ENCODE measurements around the gene HMGN5. TPM values are rescaled to one million over a fixed set of nuclear protein-coding genes. Genes with fewer than 3 reads are reported as not detected.

Gene HMGN5
- total and polyA plus RNA-seq, 2 of the 4 experiments (the other 2 are of a cell fraction) = 0.72 to 3.4 TPM

DNA sequence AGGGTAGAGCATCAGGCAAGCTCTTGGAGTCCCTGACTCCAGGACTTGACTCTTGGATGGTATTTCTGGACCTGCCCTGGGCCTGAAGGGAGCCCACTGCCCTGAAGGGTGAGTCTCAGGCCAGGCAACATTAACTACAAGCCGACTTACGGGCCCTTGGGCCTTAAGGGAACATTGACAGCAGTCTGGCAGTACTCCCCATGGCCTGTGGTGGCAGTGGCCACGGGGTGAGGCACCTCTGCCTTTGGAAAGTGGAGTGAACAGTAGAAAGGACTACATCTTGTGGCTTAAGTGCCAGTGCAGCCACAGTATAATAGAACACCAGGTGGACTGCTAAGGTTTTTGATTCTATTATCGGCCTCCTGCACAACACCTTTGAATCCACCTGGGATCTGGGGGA is 36.5 kb upstream of the HMGN5 start:
- Histone ChIP-seq H3K14ac (replicated peaks; ENCODE audit: low read depth, low read length) (no peak overlapping the region), H2AK5ac (ENCODE audit: low read depth, low read length) (no peak overlapping the region), H3K9me3 (ENCODE audit: control insufficient read depth, insufficient read depth, low read length) (peaks cover 9% of the 10 kb centered on the region), H2AK9ac (replicated peaks; ENCODE audit: low read depth, low read length, poor library complexity) (no peak overlapping the region), H4K5ac (ENCODE audit: low read depth, low read length) (no peak overlapping the region), H3K9me1 (ENCODE audit: insufficient read depth, low read length) (no peaks in the 10 kb centered on the region), H4K91ac (ENCODE audit: insufficient read depth, low read depth, low read length) (no peak overlapping the region), H2AFZ (replicated peaks; ENCODE audit: low read length, poor library complexity) (no peak overlapping the region), H2BK120ac (ENCODE audit: low read depth, low read length) (no peak overlapping the region), H3K79me1 (ENCODE audit: low read depth in 1 of 2, low read length in 2 of 2) (no peaks in the 10 kb centered on the region), H2BK20ac (ENCODE audit: low read depth, low read length) (no peak overlapping the region), H3K56ac (ENCODE audit: extremely low read depth, insufficient read depth, low read length) (no peak overlapping the region), H3K36me3 (ENCODE audit: control insufficient read depth, insufficient read depth, low read length) (peaks cover 1% of the 10 kb centered on the region; the same call in 1 of the 2 replicates), H3K27ac (ENCODE audit: insufficient read depth, low read length) (no peak overlapping the region), H3K9ac (ENCODE audit: low read depth, low read length) (no peak overlapping the region), H3K27me3 (ENCODE audit: control insufficient read depth, insufficient read depth, low read length) (no peaks in the 10 kb centered on the region), H3K4me2 (ENCODE audit: low read depth, low read length) (no peak overlapping the region), H3K4me3 (ENCODE audit: insufficient read depth, low read depth, low read length) (no peak overlapping the region), H3K18ac (ENCODE audit: low read depth, low read length) (no peak overlapping the region), H3K4ac (ENCODE audit: low read depth, low read length) (no peak overlapping the region), H4K8ac (ENCODE audit: low read depth in 2 of 2, low read length in 2 of 2) (no peak overlapping the region), H4K20me1 (ENCODE audit: insufficient read depth, low read length) (no peaks in the 10 kb centered on the region), H3K23ac (ENCODE audit: low read depth, low read length) (no peak overlapping the region), H2BK15ac (ENCODE audit: low read depth, low read length) (no peak overlapping the region), H2BK5ac (ENCODE audit: low read depth, low read length, poor library complexity, severe bottlenecking) (no peak overlapping the region), H3K4me1 (ENCODE audit: control insufficient read depth, insufficient read depth, low read length) (no peaks in the 10 kb centered on the region)
- dilution Hi-C loops (cut with HindIII; ENCODE audit: low sequenced_read_pairs, unreplicated experiment) = no loop called here
- CTCF ChIA-PET = no interaction called here
- WGBS, 2 experiments (ENCODE audit: extremely low coverage in 2 of 2, insufficient read length in 1 of 2) = no CpG with 5 or more reads among the region's 4 CpGs
- BruUV-seq (replicated peaks) = no TSS peak
- intact Hi-C loops (cut with micrococcal nuclease) = no loop called here
- TF ChIP-seq RFX5 (IDR thresholded peaks at IDR 0.05; ENCODE audit: low read depth, low read length) = no peak
- TF ChIP-seq CEBPB (IDR thresholded peaks at IDR 0.05; ENCODE audit: low read depth, low read length) = no peak
- TF ChIP-seq NFE2L2 (IDR thresholded peaks at IDR 0.05; ENCODE audit: low read depth, low read length) = no peak
- TF ChIP-seq, protein P1, sequence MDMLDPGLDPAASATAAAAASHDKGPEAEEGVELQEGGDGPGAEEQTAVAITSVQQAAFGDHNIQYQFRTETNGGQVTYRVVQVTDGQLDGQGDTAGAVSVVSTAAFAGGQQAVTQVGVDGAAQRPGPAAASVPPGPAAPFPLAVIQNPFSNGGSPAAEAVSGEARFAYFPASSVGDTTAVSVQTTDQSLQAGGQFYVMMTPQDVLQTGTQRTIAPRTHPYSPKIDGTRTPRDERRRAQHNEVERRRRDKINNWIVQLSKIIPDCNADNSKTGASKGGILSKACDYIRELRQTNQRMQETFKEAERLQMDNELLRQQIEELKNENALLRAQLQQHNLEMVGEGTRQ (IDR thresholded peaks at IDR 0.05; ENCODE audit: low read depth, low read length) = no peak
- TF ChIP-seq RCOR1 (IDR thresholded peaks at IDR 0.05; ENCODE audit: insufficient replicate concordance, low read length) = no peak
- no peak for TF ChIP-seq MAZ (IDR thresholded peaks at IDR 0.05; ENCODE audit: borderline replicate concordance, low read depth, low read length)
- ATAC-seq (ENCODE audit: low read depth) (no peak), DNase-seq (no peak)
- in situ Hi-C loops (cut with MboI; ENCODE audit: low sequenced_read_pairs) = no loop called here
- POLR2A ChIA-PET (ENCODE audit: unreplicated experiment) = no interaction called here
